Measurements from ENCODE around the gene CDNF. TPM values are rescaled to one million over a fixed set of nuclear protein-coding genes. Genes with fewer than 3 reads are reported as not detected.
"Not testable (repeated sequence)": the region's sequence is repeated elsewhere in the genome, so short reads cannot be mapped to it uniquely, and the experiment has no call there.

Gene CDNF
- total RNA-seq, 1 donor = 0.54 TPM

GRCh38 chr10:14840178-14840577 is 2.3 kb upstream of the CDNF start:
- DNase-seq (ENCODE audit: low read depth in 2 of 3, low spot score in 2 of 3) = no peak

- DNase-seq (ENCODE audit: low read depth in 2 of 3, low spot score in 2 of 3) = no peak
These were observed 1.5 kb upstream of the CDNF start for GRCh38 chr10:14839305-14839695.

- DNase-seq (ENCODE audit: low read depth in 2 of 3, low spot score in 2 of 3) = peak in 2 of 3 donors; percentile 17 to 21
These were observed 906 bp upstream of the CDNF start for GRCh38 chr10:14838582-14839304.

DNA sequence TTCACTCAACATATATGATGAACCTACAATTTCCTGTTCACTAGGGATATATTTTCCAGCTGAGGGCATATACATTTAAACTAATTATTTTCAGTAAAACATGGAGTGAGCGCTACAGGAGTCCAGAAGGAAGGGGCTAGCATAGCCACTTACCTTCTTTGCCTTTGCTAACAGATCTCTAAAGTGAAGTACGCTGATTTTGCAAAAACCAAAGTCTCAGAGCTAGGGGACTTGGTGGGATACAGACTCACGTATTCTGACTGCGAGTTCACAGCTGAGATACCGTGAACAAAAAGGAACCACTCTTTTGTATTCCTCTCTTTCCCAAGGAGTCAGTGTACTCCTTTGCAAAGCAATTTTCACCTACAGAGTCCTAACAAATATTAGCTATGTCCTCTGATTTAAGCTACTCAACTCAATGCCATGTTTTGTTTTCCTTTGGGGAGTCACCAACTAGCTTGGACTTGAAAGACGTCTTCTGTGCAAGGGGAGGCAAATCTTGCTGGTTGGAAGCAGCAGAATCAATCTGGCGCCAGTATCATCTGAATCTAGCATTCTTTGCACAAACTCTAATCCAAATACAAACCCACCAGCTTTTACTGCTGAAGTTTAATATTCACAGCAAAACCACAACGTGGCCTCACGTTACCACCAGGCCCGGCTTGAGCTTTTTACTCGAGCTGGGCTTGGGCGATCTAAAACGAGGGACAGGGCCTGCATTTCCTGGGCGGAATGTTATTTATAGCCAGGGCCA is 657 bp downstream of the CDNF start:
- DNase-seq (ENCODE audit: low read depth in 2 of 3, low spot score in 2 of 3) = no peak

- no peak for DNase-seq (ENCODE audit: low read depth in 2 of 3, low spot score in 2 of 3)
These were observed 1.6 kb downstream of the CDNF start for GRCh38 chr10:14836208-14836607.

DNA sequence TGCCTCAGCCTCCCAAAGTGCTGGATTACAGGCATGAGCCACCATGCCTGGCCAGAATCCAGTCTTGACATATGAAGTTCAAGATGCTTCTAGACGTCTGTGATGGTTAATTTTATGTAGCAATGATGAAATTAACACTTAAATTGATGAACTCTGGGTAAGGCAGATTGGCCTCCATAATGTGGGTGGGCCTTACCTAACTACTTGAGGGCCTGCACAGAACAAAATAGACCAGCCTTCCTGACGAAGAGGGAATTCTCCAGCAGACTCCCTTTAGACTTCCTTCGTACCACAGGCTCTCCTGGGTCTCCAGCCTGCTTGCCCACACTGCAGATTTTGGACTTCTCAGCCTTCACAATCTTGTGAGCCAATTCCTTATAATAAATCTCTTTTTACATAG is 4.7 kb downstream of the CDNF start:
- no peak for DNase-seq (ENCODE audit: low read depth in 2 of 3, low spot score in 2 of 3)

GRCh38 chr10:14826076-14826829 is 11.6 kb downstream of the CDNF start:
- no peak for DNase-seq (ENCODE audit: low read depth in 2 of 3, low spot score in 2 of 3)

DNA sequence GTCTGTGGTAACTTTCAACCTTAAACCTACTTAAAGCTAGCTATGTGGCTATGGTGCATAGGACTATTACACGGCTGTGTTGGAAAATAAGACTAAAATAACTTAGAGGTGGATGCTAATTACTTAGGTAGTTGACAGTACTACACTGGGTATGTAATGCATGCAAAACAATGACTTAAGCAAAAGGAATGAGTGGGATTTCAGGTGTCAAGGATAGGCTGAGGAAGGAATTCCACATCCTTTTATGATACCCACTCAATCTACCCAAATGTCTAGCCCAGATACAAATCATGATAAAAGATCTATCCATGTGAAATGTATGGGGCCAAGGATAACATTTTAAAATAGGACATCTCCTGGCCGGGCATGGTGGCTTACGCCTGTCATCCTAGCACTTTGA is 13.9 kb downstream of the CDNF start:
- no peak for DNase-seq (ENCODE audit: low read depth in 2 of 3, low spot score in 2 of 3)

DNA sequence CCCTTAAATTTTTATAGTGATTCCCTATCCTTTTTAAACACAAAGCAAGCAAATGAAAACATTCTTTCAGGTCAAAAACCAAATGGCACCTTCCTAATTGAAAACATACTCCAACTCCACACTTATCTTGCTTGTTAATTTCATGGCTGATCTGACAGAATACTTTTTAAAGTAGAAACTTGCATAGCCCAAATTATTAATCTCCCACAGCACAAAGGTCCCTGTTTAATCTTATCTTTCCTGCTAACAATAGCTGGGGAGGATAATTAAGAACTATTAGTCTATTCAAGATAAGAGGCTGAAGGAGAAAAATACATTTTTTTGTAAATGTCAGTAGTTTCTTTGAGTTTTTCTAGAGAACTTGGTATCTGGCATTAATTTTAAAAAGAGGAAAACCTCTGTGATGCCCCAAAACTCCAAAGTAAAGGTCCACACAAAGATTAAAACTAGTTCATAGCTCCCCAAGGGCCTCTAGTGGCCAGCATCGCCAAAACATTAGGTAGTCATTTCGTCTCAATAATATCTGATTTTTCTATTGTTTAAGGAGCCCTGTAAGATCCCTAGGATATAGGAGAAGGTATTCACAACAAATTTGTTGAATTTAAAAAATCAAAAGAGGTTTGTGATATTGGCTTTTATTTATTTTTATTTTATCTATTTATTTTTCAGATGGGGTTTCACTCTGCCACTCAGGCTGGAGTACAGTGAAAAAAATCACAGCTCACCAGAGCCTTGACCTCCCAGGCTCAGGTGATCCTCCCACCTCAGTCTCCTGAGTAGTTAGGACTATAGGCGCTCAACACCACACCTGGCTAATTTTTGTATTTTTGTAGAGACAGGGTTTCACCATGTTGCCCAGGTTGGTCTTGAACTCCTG is 14.7 kb downstream of the CDNF start:
- DNase-seq (ENCODE audit: low read depth in 2 of 3, low spot score in 2 of 3) = peak in 2 of 3 donors; percentile 36 to 75

- DNase-seq (ENCODE audit: low read depth in 2 of 3, low spot score in 2 of 3) = no peak
These were observed 16.0 kb downstream of the CDNF start for GRCh38 chr10:14821635-14822375.

DNA sequence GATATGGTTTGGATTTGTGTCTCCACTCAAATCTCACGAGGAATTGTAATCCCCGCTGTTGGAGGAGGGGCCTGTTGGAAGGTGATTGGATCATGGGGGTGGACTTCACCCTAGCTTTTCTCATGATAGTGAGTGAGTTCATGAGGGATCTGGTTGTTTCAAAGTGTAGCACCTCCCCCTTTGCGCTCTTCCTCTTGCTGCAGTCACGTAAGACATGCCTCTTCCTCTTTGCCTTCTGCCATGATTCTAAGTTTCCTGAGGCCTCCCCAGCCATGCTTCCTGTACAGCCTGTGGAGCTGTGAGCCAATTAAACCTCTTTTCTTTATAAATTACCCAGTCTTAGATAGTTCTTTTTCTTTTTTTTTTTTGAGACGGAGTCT is 17.1 kb downstream of the CDNF start:
- DNase-seq (ENCODE audit: low read depth in 2 of 3, low spot score in 2 of 3) = no peak

- DNase-seq (ENCODE audit: low read depth in 2 of 3, low spot score in 2 of 3) = no peak
These were observed 17.6 kb downstream of the CDNF start for GRCh38 chr10:14820010-14820774.

- not testable (repeated sequence) for DNase-seq (ENCODE audit: low read depth in 2 of 3, low spot score in 2 of 3)
These were observed 21.1 kb downstream of the CDNF start for GRCh38 chr10:14816717-14817116.

- DNase-seq (ENCODE audit: low read depth in 2 of 3, low spot score in 2 of 3) = no peak
These were observed 22.2 kb downstream of the CDNF start for GRCh38 chr10:14815681-14816080.

DNA sequence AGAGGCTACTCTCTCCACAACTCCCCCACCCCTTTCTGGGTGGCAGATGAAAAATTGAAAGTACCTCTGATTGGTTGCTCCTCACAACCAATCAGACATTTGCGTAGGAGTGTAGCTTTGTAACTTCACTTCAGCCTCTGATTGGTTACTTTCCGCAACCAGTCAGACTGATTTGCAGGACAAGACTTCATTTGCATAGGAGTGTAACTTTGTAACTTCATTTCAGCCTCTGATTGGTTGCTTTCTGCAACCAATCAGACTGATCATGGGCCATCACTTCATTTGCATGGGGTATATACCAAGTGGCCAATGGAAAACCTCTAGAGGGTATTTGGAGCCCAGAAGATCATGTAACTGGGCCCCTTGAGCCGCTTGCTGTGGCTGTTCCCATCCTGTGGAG is 25.6 kb downstream of the CDNF start:
- DNase-seq (ENCODE audit: low read depth in 2 of 3, low spot score in 2 of 3) = no peak

DNA sequence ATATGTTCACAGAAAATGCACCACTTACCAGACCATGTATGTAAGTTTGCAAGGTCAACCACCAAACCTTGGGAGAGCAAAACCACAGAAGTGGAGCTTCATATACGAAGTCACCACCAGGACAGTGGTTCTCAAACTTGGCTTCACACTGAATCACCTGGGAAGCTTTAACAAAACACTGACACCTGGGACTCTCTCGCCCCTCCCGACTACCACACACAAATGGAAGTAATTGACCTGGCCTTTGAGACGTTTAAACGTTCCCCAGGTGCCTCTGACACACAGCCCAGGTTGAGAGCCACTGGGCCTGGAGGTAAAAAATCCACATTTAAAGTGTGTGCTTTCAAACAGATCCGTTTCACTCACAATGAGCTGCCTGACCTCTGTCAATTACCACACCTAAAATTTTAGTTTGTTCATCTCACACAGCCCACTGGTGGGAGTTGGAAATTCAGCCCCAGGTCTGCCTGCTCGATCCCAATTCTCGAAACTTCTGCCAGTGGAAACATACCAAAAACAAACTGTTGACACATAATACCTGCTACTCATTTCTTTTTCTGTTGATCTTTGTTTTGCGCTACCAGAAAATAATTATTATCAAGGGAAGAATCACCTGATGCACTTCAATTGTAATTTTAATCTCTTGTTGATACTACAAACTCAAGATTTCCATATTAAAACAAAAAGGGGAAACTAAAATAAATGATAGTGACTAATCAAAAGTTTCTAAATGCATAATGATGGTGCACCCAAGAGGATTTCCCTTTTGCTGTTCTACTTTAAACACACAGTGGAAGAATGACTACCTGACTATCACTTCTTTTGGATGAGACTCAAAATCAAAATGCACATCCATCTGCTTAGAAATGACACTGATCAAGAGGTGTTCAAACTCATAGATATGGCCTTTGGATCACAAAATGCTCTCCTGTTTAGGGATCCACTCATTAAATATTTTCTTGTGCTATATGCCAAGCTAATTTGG is 26.6 kb downstream of the CDNF start:
- DNase-seq (ENCODE audit: low read depth in 2 of 3, low spot score in 2 of 3) = no peak

GRCh38 chr10:14806318-14806717 is 31.5 kb downstream of the CDNF start:
- DNase-seq (ENCODE audit: low read depth in 2 of 3, low spot score in 2 of 3) = no peak

DNA sequence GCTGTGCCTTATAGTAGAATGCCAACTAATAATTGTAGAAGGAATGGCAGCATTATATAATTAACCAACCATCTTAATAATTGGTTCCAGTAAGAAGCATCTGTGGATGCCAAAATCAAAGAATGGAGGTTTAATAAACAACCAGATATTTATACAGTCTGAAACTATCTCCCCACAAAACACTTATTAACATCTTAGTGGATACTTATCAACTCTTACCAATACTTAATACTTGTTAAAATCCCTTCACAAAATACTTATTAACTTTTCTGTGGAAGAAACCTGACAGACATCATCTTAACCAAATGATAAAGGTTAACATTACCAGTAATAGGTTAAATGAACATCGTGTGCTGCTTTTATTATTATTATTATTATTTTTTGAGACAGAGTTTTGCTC is 34.0 kb downstream of the CDNF start:
- DNase-seq (ENCODE audit: low read depth in 2 of 3, low spot score in 2 of 3) = no peak
